Activated T-helper 1 cell treated with anti-CD3 and anti-CD28 coated beads, Interleukin-12 subunit alpha, Interleukin-12 subunit beta, Interleukin-2, Interleukin-4 antibody, amounts not matched to agents 30 ng/mL and 10 ng/mL and 1 ng/mL, durations not matched to agents 14 hours and 24 hours and 36 hours (primary cell): ENCODE results near the gene GOLGA1. TPM values are rescaled to one million over a fixed set of nuclear protein-coding genes. Genes with fewer than 3 reads are reported as not detected.
"Not testable (repeated sequence)": the region's sequence is repeated elsewhere in the genome, so short reads cannot be mapped to it uniquely, and the experiment has no call there.

ENCODE experiments used
- DNase-seq: peaks from one replicate; pipeline ENCODE4 v3.0.0; 2021; ENCODE audit warnings: low spot score
- H3K27ac Mint-ChIP-seq: one replicate; pipeline ENCODE4 v1.8.0; 2021; ENCODE audit warnings: mild to moderate bottlenecking, mixed read lengths
- H3K27me3 Mint-ChIP-seq: one replicate; pipeline ENCODE4 v1.8.0; 2022; ENCODE audit warnings: mild to moderate bottlenecking, moderate library complexity, mixed read lengths; ENCODE audit not compliant: insufficient read depth
- H3K36me3 Mint-ChIP-seq: one replicate; pipeline ENCODE4 v1.8.0; 2021; ENCODE audit warnings: low read depth, mixed read lengths
- H3K4me1 Mint-ChIP-seq: one replicate; pipeline ENCODE4 v1.8.0; 2021; ENCODE audit warnings: low read depth, mixed read lengths
- H3K4me3 Mint-ChIP-seq: one replicate; pipeline ENCODE4 v1.8.0; 2021; ENCODE audit warnings: mild to moderate bottlenecking, moderate library complexity, mixed read lengths
- H3K9me3 Mint-ChIP-seq: one replicate; pipeline ENCODE4 v1.8.0; 2021; ENCODE audit warnings: mixed read lengths
- intact Hi-C: fragments of 100-400 bp; cut with micrococcal nuclease; formaldehyde crosslinking; loops from one replicate; pipeline ENCODE4 v1.15.1; 2024
- total RNA-seq: library from RNA; stranded (reverse); gene quantifications from 2 replicates; pipeline ENCODE4 v1.2.3, GENCODE V29; 2022

Gene GOLGA1
- total RNA-seq, 1 donor from 2014 or later = 16.6 TPM

- Mint-ChIP-seq H3K36me3 (no peaks in the 10 kb centered on the region), H3K27ac (no peak overlapping the region), H3K4me3 (no peak overlapping the region), H3K9me3 (no peaks in the 10 kb centered on the region), H3K4me1 (no peaks in the 10 kb centered on the region), H3K27me3 (peaks cover 9% of the 10 kb centered on the region)
- no peak for DNase-seq
- intact Hi-C loops = no loop called here
Observed at GRCh38 chr9:124846969-124847368, 93.9 kb downstream of the GOLGA1 start.

- intact Hi-C loops, H3K27ac Mint-ChIP-seq, H3K9me3 Mint-ChIP-seq, H3K4me3 Mint-ChIP-seq, H3K27me3 Mint-ChIP-seq, H3K4me1 Mint-ChIP-seq, DNase-seq, H3K36me3 Mint-ChIP-seq: not testable (repeated sequence)
Observed at GRCh38 chr9:124846467-124846866, 94.4 kb downstream of the GOLGA1 start.

- Mint-ChIP-seq H3K27me3 (peaks cover 3% of the 10 kb centered on the region), H3K36me3 (no peaks in the 10 kb centered on the region), H3K27ac (no peak overlapping the region), H3K4me1 (no peaks in the 10 kb centered on the region), H3K9me3 (no peaks in the 10 kb centered on the region), H3K4me3 (no peak overlapping the region)
- no peak for DNase-seq
- intact Hi-C loops = no loop called here
Observed at GRCh38 chr9:124844291-124844690, 96.6 kb downstream of the GOLGA1 start.

- Mint-ChIP-seq H3K36me3 (no peaks in the 10 kb centered on the region), H3K9me3 (no peaks in the 10 kb centered on the region), H3K27me3 (peaks cover 3% of the 10 kb centered on the region), H3K4me1 (no peaks in the 10 kb centered on the region), H3K4me3 (no peak overlapping the region), H3K27ac (no peak overlapping the region)
- intact Hi-C loops = no loop called here
- no peak for DNase-seq
Observed at GRCh38 chr9:124843456-124844034, 97.3 kb downstream of the GOLGA1 start.

- no peak for DNase-seq
- Mint-ChIP-seq H3K36me3 (no peaks in the 10 kb centered on the region), H3K9me3 (no peaks in the 10 kb centered on the region), H3K4me1 (no peaks in the 10 kb centered on the region), H3K27me3 (peaks cover 7% of the 10 kb centered on the region), H3K4me3 (no peak overlapping the region), H3K27ac (no peak overlapping the region)
- intact Hi-C loops = no loop called here
Observed at GRCh38 chr9:124841075-124841821, 99.6 kb downstream of the GOLGA1 start.

- no peak overlapping the region for H3K4me3 Mint-ChIP-seq
- no peaks in the 10 kb centered on the region for H3K4me1 Mint-ChIP-seq
- H3K27me3 Mint-ChIP-seq = peaks cover 11% of the 10 kb centered on the region
- DNase-seq = no peak
- no peaks in the 10 kb centered on the region for H3K36me3 Mint-ChIP-seq
- intact Hi-C loops = no loop called here
- H3K27ac Mint-ChIP-seq = no peak overlapping the region
- H3K9me3 Mint-ChIP-seq = no peaks in the 10 kb centered on the region
Observed at GRCh38 chr9:124840300-124840833, 100.5 kb downstream of the GOLGA1 start.

- intact Hi-C loops = no loop called here
- Mint-ChIP-seq H3K27ac (no peak overlapping the region), H3K4me1 (no peaks in the 10 kb centered on the region), H3K36me3 (no peaks in the 10 kb centered on the region), H3K27me3 (peaks cover 11% of the 10 kb centered on the region), H3K4me3 (no peak overlapping the region), H3K9me3 (no peaks in the 10 kb centered on the region)
- no peak for DNase-seq
Observed at GRCh38 chr9:124839612-124840299, 101.1 kb downstream of the GOLGA1 start.

- H3K4me1 Mint-ChIP-seq, H3K36me3 Mint-ChIP-seq, DNase-seq, H3K9me3 Mint-ChIP-seq, H3K4me3 Mint-ChIP-seq, intact Hi-C loops, H3K27ac Mint-ChIP-seq: not testable (repeated sequence)
- H3K27me3 Mint-ChIP-seq = peaks cover 11% of the 10 kb centered on the region
Observed at GRCh38 chr9:124838567-124839275, 102.2 kb downstream of the GOLGA1 start.

- peaks cover 11% of the 10 kb centered on the region for H3K27me3 Mint-ChIP-seq
- DNase-seq, intact Hi-C loops: not testable (repeated sequence)
Observed at GRCh38 chr9:124838132-124838531, 102.8 kb downstream of the GOLGA1 start.

GRCh38 chr9:124835026-124835557 lies 105.8 kb downstream of the GOLGA1 start:
- Mint-ChIP-seq H3K4me3 (no peak overlapping the region), H3K27ac (no peak overlapping the region), H3K4me1 (no peaks in the 10 kb centered on the region), H3K27me3 (peaks cover 11% of the 10 kb centered on the region), H3K36me3 (no peaks in the 10 kb centered on the region), H3K9me3 (no peaks in the 10 kb centered on the region)
- intact Hi-C loops = no loop called here
- DNase-seq = no peak

More at GRCh38 chr9:124838132-124838531, 102.8 kb downstream of the GOLGA1 start:
- not testable (repeated sequence) for H3K27ac Mint-ChIP-seq, H3K9me3 Mint-ChIP-seq, H3K4me3 Mint-ChIP-seq, H3K4me1 Mint-ChIP-seq, H3K36me3 Mint-ChIP-seq

GRCh38 chr9:124834591-124834990 lies 106.3 kb downstream of the GOLGA1 start:
- Mint-ChIP-seq H3K4me1 (no peaks in the 10 kb centered on the region), H3K4me3 (no peak overlapping the region), H3K9me3 (no peaks in the 10 kb centered on the region), H3K36me3 (no peaks in the 10 kb centered on the region), H3K27ac (no peak overlapping the region), H3K27me3 (peaks cover 10% of the 10 kb centered on the region)
- DNase-seq = no peak
- intact Hi-C loops = no loop called here

GRCh38 chr9:124831642-124832364 lies 109.1 kb downstream of the GOLGA1 start:
- no peaks in the 10 kb centered on the region for H3K9me3 Mint-ChIP-seq
- intact Hi-C loops = no loop called here

More at GRCh38 chr9:124831642-124832364, 109.1 kb downstream of the GOLGA1 start:
- Mint-ChIP-seq H3K27me3 (peaks cover 3% of the 10 kb centered on the region), H3K27ac (no peak overlapping the region), H3K36me3 (no peaks in the 10 kb centered on the region), H3K4me3 (no peak overlapping the region), H3K4me1 (no peaks in the 10 kb centered on the region)
- no peak for DNase-seq
